ENCODE results near the gene CAST. TPM values are rescaled to one million over a fixed set of nuclear protein-coding genes. Genes with fewer than 3 reads are reported as not detected.

Gene CAST
- total RNA-seq, 1 experiment from 2014 or later = 52.3 TPM

GRCh38 chr5:96712100-96712746 lies 50.0 kb downstream of the CAST start:
- no peaks in the 10 kb centered on the region for H3K79me2 ChIP-seq (ENCODE audit: insufficient read depth, low read length)

More at GRCh38 chr5:96712100-96712746, 50.0 kb downstream of the CAST start:
- Histone ChIP-seq H3K23ac (ENCODE audit: insufficient read length, low read depth, low read length) (no peak overlapping the region), H2BK5ac (ENCODE audit: insufficient read length, low read length) (no peak overlapping the region), H3K56ac (ENCODE audit: insufficient read length, low read depth, low read length) (no peak overlapping the region), H3K4ac (ENCODE audit: low read depth, low read length) (no peak overlapping the region), H2BK20ac (ENCODE audit: low read depth, low read length, poor library complexity, severe bottlenecking) (no peak overlapping the region), H4K20me1 (ENCODE audit: control insufficient read depth, insufficient read depth, insufficient read length) (no peaks in the 10 kb centered on the region), H3K4me2 (ENCODE audit: insufficient read depth, insufficient read length, low read length) (no peak overlapping the region), H3K27ac (ENCODE audit: insufficient read length, low read depth, low read length) (no peak overlapping the region), H3K23me2 (ENCODE audit: insufficient read length, low read depth, low read length, poor library complexity, severe bottlenecking) (no peaks in the 10 kb centered on the region), H2BK15ac (ENCODE audit: low read depth, low read length) (no peak overlapping the region), H3K14ac (ENCODE audit: insufficient read depth, low read length) (no peak overlapping the region), H3K18ac (ENCODE audit: insufficient read length, low read depth, low read length) (no peak overlapping the region), H4K8ac (replicated peaks; ENCODE audit: insufficient read length, low read depth, low read length) (no peak overlapping the region), H4K5ac (ENCODE audit: insufficient read length, low read depth, low read length) (no peak overlapping the region), H2BK12ac (ENCODE audit: insufficient read length, low read depth, low read length) (no peak overlapping the region), H2AFZ (ENCODE audit: low read length) (no peak overlapping the region), H3K79me1 (ENCODE audit: insufficient read depth, low read depth, low read length, poor library complexity, severe bottlenecking) (no peaks in the 10 kb centered on the region), H3K4me1 (ENCODE audit: insufficient read depth, low read length) (no peaks in the 10 kb centered on the region), H2AK5ac (ENCODE audit: insufficient read length, low read length) (no peak overlapping the region), H3K9me3 (ENCODE audit: control insufficient read depth, low read depth, low read length) (no peaks in the 10 kb centered on the region), H4K91ac (ENCODE audit: insufficient read length, low read depth, low read length) (no peak overlapping the region), H3K9ac (ENCODE audit: extremely low read depth, insufficient read length, low read length) (no peak overlapping the region), H3K27me3 (ENCODE audit: insufficient read depth, low read length) (no peaks in the 10 kb centered on the region), H2BK120ac (ENCODE audit: low read depth, low read length, poor library complexity, severe bottlenecking) (no peak overlapping the region), H3T11ph (ENCODE audit: low read length) (no peak overlapping the region)
- Mint-ChIP-seq H3K27ac (no peak overlapping the region), H3K27me3 (ENCODE audit: low read depth) (no peaks in the 10 kb centered on the region), H3K4me3 (no peak overlapping the region), H3K36me3 (ENCODE audit: insufficient read depth in 1 of 3, low read depth in 3 of 3) (no peaks in the 10 kb centered on the region), H3K9me3 (no peaks in the 10 kb centered on the region), H3K4me1 (peaks cover 13 to 17% of the 10 kb centered on the region in 2 experiments)
- DNase-seq = no peak
- TF ChIP-seq CTCF (conservative IDR thresholded peaks at IDR 0.05) = no peak
- no CpG with 5 or more reads among the region's 2 CpGs for WGBS (ENCODE audit: extremely low coverage, insufficient read length, low lambda C conversion rate)

Data from H9 (cell line).